Neural cell (in vitro differentiated cells): ENCODE data around the gene COBL. TPM values are rescaled to one million over a fixed set of nuclear protein-coding genes. Genes with fewer than 3 reads are reported as not detected.

Source experiments
- H2AFZ ChIP-seq: fragments of 200-600, 300-800 bp; sonication (generic), shearing (Covaris generic); 2 replicates; pipeline ENCODE4 v1.6.0; 2014; ENCODE audit warnings: low read depth, mild to moderate bottlenecking, antibody characterized with exemption, low read length, moderate library complexity
- H3F3A ChIP-seq: fragments of 200-600 bp; shearing (Covaris generic); 2 replicates; pipeline ENCODE4 v1.6.1; 2016; ENCODE audit warnings: mild to moderate bottlenecking, moderate library complexity, mixed read lengths, antibody characterized with exemption, low read length; ENCODE audit not compliant: insufficient read depth, poor library complexity, severe bottlenecking
- H3K27ac ChIP-seq: fragments of 200-600, 300-800 bp; sonication (generic), shearing (Covaris generic); 2 replicates; pipeline ENCODE4 v1.5.1; 2014; ENCODE audit warnings: mild to moderate bottlenecking, low read length, moderate library complexity
- H3K27me3 ChIP-seq: fragments of 300-800, 200-600 bp; sonication (generic), shearing (Covaris generic); 2 replicates; pipeline ENCODE4 v1.6.0; 2014; ENCODE audit warnings: mild to moderate bottlenecking, low read depth, low read length, moderate library complexity; ENCODE audit not compliant: insufficient read depth
- H3K36me3 ChIP-seq: fragments of 300-800, 200-600 bp; sonication (generic), shearing (Covaris generic); 2 replicates; pipeline ENCODE4 v1.5.1; 2014; ENCODE audit warnings: mild to moderate bottlenecking, antibody characterized with exemption, low read length, moderate library complexity; ENCODE audit not compliant: insufficient read depth
- H3K4me2 ChIP-seq: fragments of 300-800, 200-600 bp; sonication (generic), shearing (Covaris generic); 2 replicates; pipeline ENCODE4 v1.6.0; 2014; ENCODE audit warnings: mild to moderate bottlenecking, low read length
- H3K4me3 ChIP-seq: fragments of 300-800, 200-600 bp; sonication (generic), shearing (Covaris generic); 2 replicates; pipeline ENCODE4 v1.5.1; 2014; ENCODE audit warnings: mild to moderate bottlenecking, low read length, moderate library complexity
- H3K79me2 ChIP-seq: fragments of 200-600 bp; shearing (Covaris generic); replicated peaks from 2 replicates; pipeline ENCODE4 v1.6.0; 2014; ENCODE audit warnings: mild to moderate bottlenecking, low read length, moderate library complexity; ENCODE audit not compliant: insufficient read depth
- H3K9ac ChIP-seq: fragments of 300-800, 200-600 bp; sonication (generic), shearing (Covaris generic); 2 replicates; pipeline ENCODE4 v1.6.1; 2016; ENCODE audit warnings: mild to moderate bottlenecking, low read length, mixed read lengths
- H3K9me2 ChIP-seq: fragments of 200-600 bp; shearing (Covaris generic); 2 replicates; pipeline ENCODE4 v1.6.1; 2016; ENCODE audit warnings: mild to moderate bottlenecking, low read length, mixed read lengths; ENCODE audit not compliant: insufficient read depth
- H3K9me3 ChIP-seq: fragments of 200-600, 300-800 bp; sonication (generic), shearing (Covaris generic); 2 replicates; pipeline ENCODE4 v1.6.1; 2016; ENCODE audit warnings: mild to moderate bottlenecking, mixed run types, low read length, moderate library complexity, mixed read lengths
- H4K20me1 ChIP-seq: fragments of 200-600 bp; shearing (Covaris generic); 2 replicates; pipeline ENCODE4 v1.6.1; 2016; ENCODE audit warnings: mild to moderate bottlenecking, mixed run types; ENCODE audit not compliant: insufficient read depth
- EP300 ChIP-seq: fragments of 450-650 bp; conservative IDR thresholded peaks from 2 replicates; pipeline ENCODE4 v1.6.1; 2014; ENCODE audit warnings: antibody characterized with exemption, mild to moderate bottlenecking, moderate library complexity; ENCODE audit not compliant: poor library complexity, severe bottlenecking
- EZH2 ChIP-seq: fragments of 200-600, 300-800 bp; shearing (Covaris generic), sonication (generic); IDR thresholded peaks from 2 replicates; pipeline ENCODE4 v1.6.1; 2014; ENCODE audit warnings: antibody characterized with exemption, low read length, borderline replicate concordance, mild to moderate bottlenecking; ENCODE audit not compliant: insufficient read depth, poor library complexity, severe bottlenecking
- MXI1 ChIP-seq: fragments of 450-650 bp; conservative IDR thresholded peaks from 2 replicates; pipeline ENCODE4 v1.6.1; 2014; ENCODE audit warnings: antibody characterized with exemption, mild to moderate bottlenecking; ENCODE audit not compliant: poor library complexity, severe bottlenecking
- POLR2AphosphoS5 ChIP-seq: IDR thresholded peaks from 2 replicates; pipeline ENCODE4 v1.6.1; 2012
- RAD21 ChIP-seq: fragments of 450-650 bp; conservative IDR thresholded peaks from 2 replicates; pipeline ENCODE4 v1.6.1; 2014; ENCODE audit warnings: antibody characterized with exemption, mild to moderate bottlenecking, moderate library complexity
- SMC3 ChIP-seq: fragments of 450-650 bp; conservative IDR thresholded peaks from 2 replicates; pipeline ENCODE4 v1.6.1; 2014; ENCODE audit warnings: antibody characterized with exemption, mild to moderate bottlenecking, moderate library complexity; ENCODE audit not compliant: poor library complexity
- TAF1 ChIP-seq: IDR thresholded peaks from 2 replicates; pipeline ENCODE4 v1.6.1; 2012; ENCODE audit warnings: low read depth
- polyA plus RNA-seq: library from polyadenylated mRNA; depleted of rRNA; stranded (reverse); fragments of >200 nt; gene quantifications from 2 replicates; pipeline ENCODE4 v1.2.3, GENCODE V29; 2014
- TF ChIP-seq, protein P1 (sequence below): fragments of 450-650 bp; IDR thresholded peaks from 2 replicates; pipeline ENCODE4 v1.5.1; 2014; ENCODE audit warnings: antibody characterized with exemption, mild to moderate bottlenecking, moderate library complexity; ENCODE audit not compliant: poor library complexity, severe bottlenecking
- TF ChIP-seq, protein P2 (sequence below): IDR thresholded peaks from 2 replicates; pipeline ENCODE4 v1.6.1; 2012; ENCODE audit warnings: borderline replicate concordance

COBL gene
- polyA plus RNA-seq, 1 donor from 2014 or later, result 0.12 TPM

DNA sequence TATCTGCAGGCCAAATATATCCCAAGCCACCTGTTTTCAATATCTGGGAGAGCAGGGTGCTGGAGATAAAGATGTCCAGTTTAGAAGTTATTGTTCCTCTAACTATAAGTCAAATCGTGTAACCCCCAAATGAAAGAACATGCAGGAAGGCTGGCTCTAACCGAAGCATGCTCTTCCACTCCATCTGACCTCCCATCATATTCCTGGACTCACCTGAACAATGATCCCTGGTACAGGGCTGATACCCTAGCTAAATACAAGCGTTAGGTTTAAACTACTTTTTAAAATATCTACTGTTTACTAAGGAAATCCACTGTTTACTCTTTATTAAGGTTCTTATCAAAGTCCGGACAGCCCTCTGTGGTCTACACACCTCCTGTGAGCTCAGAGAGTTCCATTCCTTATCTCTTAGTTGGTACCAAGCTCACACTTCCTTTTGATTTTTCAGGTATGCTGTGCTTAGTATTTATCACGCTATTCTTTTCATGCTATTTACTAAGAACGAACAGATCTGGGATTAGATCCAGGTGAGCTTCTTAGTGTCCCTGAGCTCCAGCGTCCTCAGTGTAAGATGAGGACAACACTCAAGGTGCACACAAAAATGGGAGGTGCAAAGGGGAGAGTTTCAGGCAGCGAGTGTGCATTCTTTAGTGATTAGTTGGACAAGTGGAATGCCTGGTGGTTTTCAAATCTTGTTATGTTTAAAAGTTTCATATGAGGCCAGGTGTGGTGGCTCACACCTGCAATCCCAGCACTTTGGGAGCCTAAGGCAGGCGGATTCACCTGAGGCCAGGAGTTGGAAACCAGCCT, 23.6 kb upstream of the COBL start:
- H2AFZ ChIP-seq, result no peak overlapping the region
- no peaks in the 10 kb centered on the region for H3K27me3 ChIP-seq
- H3K36me3 ChIP-seq, result no peaks in the 10 kb centered on the region
- H3K4me2 ChIP-seq, result no peak overlapping the region
- H3F3A ChIP-seq, result no peaks in the 10 kb centered on the region
- no peak overlapping the region for H3K4me3 ChIP-seq
- TF ChIP-seq, protein P1, sequence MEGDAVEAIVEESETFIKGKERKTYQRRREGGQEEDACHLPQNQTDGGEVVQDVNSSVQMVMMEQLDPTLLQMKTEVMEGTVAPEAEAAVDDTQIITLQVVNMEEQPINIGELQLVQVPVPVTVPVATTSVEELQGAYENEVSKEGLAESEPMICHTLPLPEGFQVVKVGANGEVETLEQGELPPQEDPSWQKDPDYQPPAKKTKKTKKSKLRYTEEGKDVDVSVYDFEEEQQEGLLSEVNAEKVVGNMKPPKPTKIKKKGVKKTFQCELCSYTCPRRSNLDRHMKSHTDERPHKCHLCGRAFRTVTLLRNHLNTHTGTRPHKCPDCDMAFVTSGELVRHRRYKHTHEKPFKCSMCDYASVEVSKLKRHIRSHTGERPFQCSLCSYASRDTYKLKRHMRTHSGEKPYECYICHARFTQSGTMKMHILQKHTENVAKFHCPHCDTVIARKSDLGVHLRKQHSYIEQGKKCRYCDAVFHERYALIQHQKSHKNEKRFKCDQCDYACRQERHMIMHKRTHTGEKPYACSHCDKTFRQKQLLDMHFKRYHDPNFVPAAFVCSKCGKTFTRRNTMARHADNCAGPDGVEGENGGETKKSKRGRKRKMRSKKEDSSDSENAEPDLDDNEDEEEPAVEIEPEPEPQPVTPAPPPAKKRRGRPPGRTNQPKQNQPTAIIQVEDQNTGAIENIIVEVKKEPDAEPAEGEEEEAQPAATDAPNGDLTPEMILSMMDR, result no peak
- TF ChIP-seq RAD21, result no peak
- TF ChIP-seq EP300, result no peak
- TF ChIP-seq TAF1, result no peak
- no peak for TF ChIP-seq POLR2AphosphoS5
- no peak for TF ChIP-seq MXI1
- TF ChIP-seq SMC3, result no peak
- TF ChIP-seq, protein P2, sequence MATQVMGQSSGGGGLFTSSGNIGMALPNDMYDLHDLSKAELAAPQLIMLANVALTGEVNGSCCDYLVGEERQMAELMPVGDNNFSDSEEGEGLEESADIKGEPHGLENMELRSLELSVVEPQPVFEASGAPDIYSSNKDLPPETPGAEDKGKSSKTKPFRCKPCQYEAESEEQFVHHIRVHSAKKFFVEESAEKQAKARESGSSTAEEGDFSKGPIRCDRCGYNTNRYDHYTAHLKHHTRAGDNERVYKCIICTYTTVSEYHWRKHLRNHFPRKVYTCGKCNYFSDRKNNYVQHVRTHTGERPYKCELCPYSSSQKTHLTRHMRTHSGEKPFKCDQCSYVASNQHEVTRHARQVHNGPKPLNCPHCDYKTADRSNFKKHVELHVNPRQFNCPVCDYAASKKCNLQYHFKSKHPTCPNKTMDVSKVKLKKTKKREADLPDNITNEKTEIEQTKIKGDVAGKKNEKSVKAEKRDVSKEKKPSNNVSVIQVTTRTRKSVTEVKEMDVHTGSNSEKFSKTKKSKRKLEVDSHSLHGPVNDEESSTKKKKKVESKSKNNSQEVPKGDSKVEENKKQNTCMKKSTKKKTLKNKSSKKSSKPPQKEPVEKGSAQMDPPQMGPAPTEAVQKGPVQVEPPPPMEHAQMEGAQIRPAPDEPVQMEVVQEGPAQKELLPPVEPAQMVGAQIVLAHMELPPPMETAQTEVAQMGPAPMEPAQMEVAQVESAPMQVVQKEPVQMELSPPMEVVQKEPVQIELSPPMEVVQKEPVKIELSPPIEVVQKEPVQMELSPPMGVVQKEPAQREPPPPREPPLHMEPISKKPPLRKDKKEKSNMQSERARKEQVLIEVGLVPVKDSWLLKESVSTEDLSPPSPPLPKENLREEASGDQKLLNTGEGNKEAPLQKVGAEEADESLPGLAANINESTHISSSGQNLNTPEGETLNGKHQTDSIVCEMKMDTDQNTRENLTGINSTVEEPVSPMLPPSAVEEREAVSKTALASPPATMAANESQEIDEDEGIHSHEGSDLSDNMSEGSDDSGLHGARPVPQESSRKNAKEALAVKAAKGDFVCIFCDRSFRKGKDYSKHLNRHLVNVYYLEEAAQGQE, result no peak
- no peak for TF ChIP-seq EZH2
- no peaks in the 10 kb centered on the region for H3K9me2 ChIP-seq
- H4K20me1 ChIP-seq, result no peaks in the 10 kb centered on the region
- H3K27ac ChIP-seq, result no peak overlapping the region
- H3K9ac ChIP-seq, result no peak overlapping the region
- no peaks in the 10 kb centered on the region for H3K9me3 ChIP-seq
- no peaks in the 10 kb centered on the region for H3K79me2 ChIP-seq

DNA sequence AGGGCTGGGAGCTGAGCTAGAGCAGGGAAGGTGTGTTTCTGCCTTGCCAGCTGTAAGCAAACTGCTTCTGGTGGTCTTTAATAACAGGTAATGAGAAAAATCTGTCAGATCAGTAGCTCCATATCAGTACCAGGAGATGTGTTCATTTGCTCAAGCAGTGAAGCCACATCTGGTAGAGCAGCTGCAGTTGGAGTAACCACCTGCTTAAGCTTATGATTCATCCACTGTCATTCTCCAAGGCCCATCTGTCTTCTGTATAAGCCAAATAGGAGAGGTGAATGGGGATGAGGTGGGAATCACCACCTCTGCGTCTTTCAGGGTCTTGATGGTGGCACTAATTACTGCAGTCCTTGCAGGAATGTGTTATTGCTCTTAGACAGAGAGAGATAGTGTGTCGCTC, 18.4 kb upstream of the COBL start:
- no peak overlapping the region for H2AFZ ChIP-seq
- H3K36me3 ChIP-seq, result no peaks in the 10 kb centered on the region
- TF ChIP-seq RAD21, result no peak
- TF ChIP-seq EP300, result no peak
- TF ChIP-seq TAF1, result no peak
- no peak for TF ChIP-seq SMC3
- TF ChIP-seq, protein P1, result no peak
- TF ChIP-seq EZH2, result no peak
- no peak for TF ChIP-seq POLR2AphosphoS5
- TF ChIP-seq MXI1, result no peak
- TF ChIP-seq, protein P2, result no peak
- no peak overlapping the region for H3K4me2 ChIP-seq
- H3K9ac ChIP-seq, result no peak overlapping the region
- no peaks in the 10 kb centered on the region for H4K20me1 ChIP-seq
- no peaks in the 10 kb centered on the region for H3K9me2 ChIP-seq
- H3K27ac ChIP-seq, result no peak overlapping the region
- H3K9me3 ChIP-seq, result no peaks in the 10 kb centered on the region
- H3K79me2 ChIP-seq, result no peaks in the 10 kb centered on the region
- H3F3A ChIP-seq, result no peaks in the 10 kb centered on the region
- H3K4me3 ChIP-seq, result no peak overlapping the region
- no peaks in the 10 kb centered on the region for H3K27me3 ChIP-seq
